CD14-positive monocyte (primary cell): ENCODE data around the gene WFDC1. TPM values are rescaled to one million over a fixed set of nuclear protein-coding genes. Genes with fewer than 3 reads are reported as not detected.

Experiments used
- DNase-seq, 3 donors: peaks; one replicate each; pipeline ENCODE4 v3.0.0-alpha.2; 2011 to 2022
- H2AFZ ChIP-seq: 2 replicates; pipeline ENCODE4 v1.6.0; 2012; ENCODE audit warnings: mild to moderate bottlenecking, low read depth, low read length, inconsistent platforms; ENCODE audit not compliant: insufficient read depth, poor library complexity, severe bottlenecking
- H3K27ac ChIP-seq, 2 donors: 1 replicate in 1 of 2; 2 replicates in 1 of 2; pipeline ENCODE4 v1.5.1; 2012 to 2013; ENCODE audit warnings: low read length in 2 of 2, control low read depth in 1 of 2, inconsistent platforms in 1 of 2, low read depth in 1 of 2, mild to moderate bottlenecking in 1 of 2
- H3K27me3 ChIP-seq, 2 donors: one replicate each; pipeline versions ENCODE4 v1.6.0 to v1.6.1; 2011 to 2013; ENCODE audit warnings: low read length in 2 of 2; ENCODE audit not compliant: control insufficient read depth in 2 of 2, insufficient read depth in 2 of 2
- H3K36me3 ChIP-seq, 2 donors: replicated peaks in 1 of 2; 1 replicate in 1 of 2; 2 replicates in 1 of 2; pipeline versions ENCODE4 v1.5.1 to v1.6.1; 2012 to 2013; ENCODE audit warnings: low read length in 2 of 2, control low read depth in 1 of 2, inconsistent platforms in 1 of 2, mild to moderate bottlenecking in 1 of 2; ENCODE audit not compliant: insufficient read depth in 2 of 2, control insufficient read depth in 1 of 2
- H3K4me1 ChIP-seq, 2 donors: 1 replicate in 1 of 2; 2 replicates in 1 of 2; pipeline versions ENCODE4 v1.5.1 to v1.6.1; 2012 to 2013; ENCODE audit warnings: low read length in 2 of 2, control low read depth in 1 of 2, inconsistent platforms in 1 of 2, mild to moderate bottlenecking in 1 of 2, moderate library complexity in 1 of 2; ENCODE audit not compliant: insufficient read depth in 2 of 2, control insufficient read depth in 1 of 2
- H3K4me2 ChIP-seq: replicated peaks from 2 replicates; pipeline ENCODE3; 2012; ENCODE audit warnings: low read length, moderate library complexity, mild to moderate bottlenecking; ENCODE audit not compliant: poor library complexity, severe bottlenecking; ENCODE audit errors: extremely low read depth
- H3K4me3 ChIP-seq, 3 experiments: fragments of 200-600 bp in 1 of 3; sonication (generic) in 1 of 3; replicated peaks in 1 of 3; 1 replicate in 2 of 3; 2 replicates in 1 of 3; pipeline ENCODE4 v1.5.1; 2011 to 2013; ENCODE audit warnings: low read length in 3 of 3, mild to moderate bottlenecking in 3 of 3, control low read depth in 2 of 3, low read depth in 2 of 3, inconsistent platforms in 1 of 3, moderate library complexity in 1 of 3
- H3K79me2 ChIP-seq: 2 replicates; pipeline ENCODE4 v1.6.0; 2012; ENCODE audit warnings: mild to moderate bottlenecking, control low read depth, inconsistent platforms, low read length, moderate library complexity; ENCODE audit not compliant: insufficient read depth
- H3K9ac ChIP-seq: 2 replicates; pipeline ENCODE4 v1.6.0; 2017; ENCODE audit warnings: low read length, mild to moderate bottlenecking; ENCODE audit not compliant: insufficient read depth, poor library complexity, severe bottlenecking
- H3K9me3 ChIP-seq, 2 donors: replicated peaks in 1 of 2; 1 replicate in 1 of 2; 2 replicates in 1 of 2; pipeline versions ENCODE4 v1.5.1 to v1.6.1; 2012 to 2013; ENCODE audit warnings: low read length in 2 of 2, control low read depth in 1 of 2; ENCODE audit not compliant: control insufficient read depth in 1 of 2, insufficient read depth in 1 of 2
- H4K20me1 ChIP-seq: 2 replicates; pipeline ENCODE4 v1.6.0; 2012; ENCODE audit warnings: mild to moderate bottlenecking, low read length, control low read depth, moderate library complexity; ENCODE audit not compliant: insufficient read depth
- H3K27ac Mint-ChIP-seq, 7 donors: one replicate each; pipeline ENCODE4 v1.8.0; 2020; ENCODE audit warnings: mild to moderate bottlenecking in 7 of 7, mixed read lengths in 7 of 7, moderate library complexity in 6 of 7, inconsistent platforms in 2 of 7
- H3K27me3 Mint-ChIP-seq, 3 donors: one replicate each; pipeline ENCODE4 v1.8.0; 2021 to 2022; ENCODE audit warnings: low read depth in 3 of 3, mild to moderate bottlenecking in 3 of 3, mixed read lengths in 3 of 3, moderate library complexity in 3 of 3, inconsistent platforms in 1 of 3
- H3K36me3 Mint-ChIP-seq, 2 donors: one replicate each; pipeline ENCODE4 v1.8.0; 2020; ENCODE audit warnings: mixed read lengths in 2 of 2, inconsistent platforms in 1 of 2, mild to moderate bottlenecking in 1 of 2
- H3K4me1 Mint-ChIP-seq: one replicate; pipeline ENCODE4 v1.8.0; 2020; ENCODE audit warnings: mild to moderate bottlenecking, mixed read lengths
- H3K4me3 Mint-ChIP-seq, 2 donors: one replicate each; pipeline ENCODE4 v1.8.0; 2020; ENCODE audit warnings: mild to moderate bottlenecking in 2 of 2, mixed read lengths in 2 of 2, moderate library complexity in 1 of 2
- H3K9me3 Mint-ChIP-seq, 7 donors: one replicate each; pipeline ENCODE4 v1.8.0; 2020 to 2022; ENCODE audit warnings: mixed read lengths in 7 of 7, mild to moderate bottlenecking in 6 of 7, moderate library complexity in 6 of 7, inconsistent platforms in 2 of 7
- whole genome bisulfite sequencing: methylation state at CpG from one replicate; pipeline ENCODE4 v1.1.5; 2013; ENCODE audit warnings: missing lambda C conversion rate; ENCODE audit not compliant: insufficient coverage; 5-methylcytosine and 5-hydroxymethylcytosine counted together
- intact Hi-C, 2 donors: fragments of 100-400 bp; cut with micrococcal nuclease; formaldehyde crosslinking; loops; one replicate each; pipeline versions ENCODE4 v1.15.0 to v1.15.1; 2023
- polyA plus RNA-seq, 3 donors: library from polyadenylated mRNA; depleted of rRNA in 1 of 3; unstranded in 2 of 3; stranded (reverse) in 1 of 3; fragments of 300-500 nt in 2 of 3; fragments of >200 nt in 1 of 3; fragmentation: Illumina TruSeq in 2 of 3; gene quantifications; 1 replicate in 2 of 3; 2 replicates in 1 of 3; pipeline ENCODE4 v1.2.3, GENCODE V29; 2012 to 2021
- TF ChIP-seq, protein P1 (sequence below): fragments of 200-600 bp; IDR thresholded peaks from one replicate; pipeline ENCODE4 v1.8.0; 2022; ENCODE audit warnings: antibody characterized with exemption, mild to moderate bottlenecking

Gene WFDC1
- polyA plus RNA-seq, 3 donors = not detected

DNA sequence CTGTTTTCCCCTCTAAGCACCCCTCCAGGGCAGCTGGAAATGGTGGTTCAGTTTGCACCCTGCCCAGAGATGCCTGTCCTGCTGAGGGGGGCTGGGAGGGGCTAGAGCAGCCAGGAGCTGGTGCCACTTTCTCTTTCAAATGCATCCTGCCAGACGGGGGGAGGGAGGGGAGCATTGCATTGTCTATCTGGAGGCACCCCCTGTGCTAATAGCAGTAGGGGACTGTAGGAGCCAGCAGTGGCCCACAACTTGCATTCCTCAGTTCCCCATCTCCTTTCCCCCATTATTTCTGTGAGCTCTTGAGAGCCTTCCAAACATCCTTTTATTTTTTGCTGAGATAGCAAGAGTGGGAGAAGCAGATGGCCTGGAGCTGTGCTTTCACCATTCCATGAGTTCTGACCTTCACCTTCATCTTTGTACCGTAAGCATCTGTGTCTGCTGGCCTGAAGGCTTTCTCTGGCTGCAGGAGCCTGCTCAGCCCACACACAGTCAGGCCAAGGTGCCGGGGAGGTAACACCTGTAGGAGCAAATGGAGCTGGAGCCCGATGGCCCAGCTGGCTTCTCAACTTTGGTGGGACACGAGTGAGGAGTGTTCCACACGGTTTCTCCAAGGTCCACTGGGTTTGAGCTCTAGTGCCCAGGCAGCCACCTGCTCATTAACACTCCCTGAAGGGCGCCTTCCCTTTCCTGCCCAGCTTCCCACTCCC, 5.2 kb downstream of the WFDC1 start:
- intact Hi-C loops = no loop called here

DNA sequence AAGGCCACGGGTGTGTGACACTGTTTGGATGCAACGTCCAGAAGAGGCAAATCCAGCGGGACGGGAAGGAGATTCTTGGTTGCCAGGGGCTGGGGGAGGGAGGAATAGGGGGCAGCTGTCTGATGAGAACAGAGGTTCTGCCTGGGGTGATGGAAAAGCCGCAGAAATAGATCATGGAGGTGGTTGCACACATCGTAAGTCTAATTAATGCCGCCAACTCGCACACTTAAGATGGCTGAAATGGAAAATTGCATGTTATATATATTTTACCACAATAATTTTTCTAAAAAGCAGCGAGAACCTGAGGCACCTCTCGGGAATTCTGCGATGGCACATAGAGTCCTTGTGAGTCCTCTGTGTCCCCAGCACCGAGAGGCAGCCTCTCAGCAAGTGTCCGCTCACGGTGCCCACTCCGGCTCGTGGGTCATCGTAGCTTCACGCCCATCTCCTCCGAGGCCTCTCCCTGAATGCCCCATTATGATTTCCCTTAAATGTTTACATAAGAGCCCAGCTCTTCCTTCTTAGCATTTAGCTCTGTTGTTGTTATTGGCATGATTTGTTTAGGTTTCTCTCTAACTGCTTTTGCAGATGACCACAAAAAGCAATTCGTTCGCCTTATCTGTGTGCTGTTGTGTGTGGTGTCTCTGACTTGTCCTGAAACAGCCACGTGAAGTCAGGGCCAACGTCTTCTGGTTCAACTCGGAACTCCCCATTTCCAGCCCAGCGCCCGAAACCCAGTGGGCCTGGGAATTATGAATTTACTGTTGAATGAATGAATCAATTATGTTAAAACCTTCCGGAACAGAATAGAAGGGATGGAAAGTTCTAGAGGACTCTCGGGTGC, 7.7 kb downstream of the WFDC1 start:
- H2AFZ ChIP-seq = no peak overlapping the region
- TF ChIP-seq, protein P1, sequence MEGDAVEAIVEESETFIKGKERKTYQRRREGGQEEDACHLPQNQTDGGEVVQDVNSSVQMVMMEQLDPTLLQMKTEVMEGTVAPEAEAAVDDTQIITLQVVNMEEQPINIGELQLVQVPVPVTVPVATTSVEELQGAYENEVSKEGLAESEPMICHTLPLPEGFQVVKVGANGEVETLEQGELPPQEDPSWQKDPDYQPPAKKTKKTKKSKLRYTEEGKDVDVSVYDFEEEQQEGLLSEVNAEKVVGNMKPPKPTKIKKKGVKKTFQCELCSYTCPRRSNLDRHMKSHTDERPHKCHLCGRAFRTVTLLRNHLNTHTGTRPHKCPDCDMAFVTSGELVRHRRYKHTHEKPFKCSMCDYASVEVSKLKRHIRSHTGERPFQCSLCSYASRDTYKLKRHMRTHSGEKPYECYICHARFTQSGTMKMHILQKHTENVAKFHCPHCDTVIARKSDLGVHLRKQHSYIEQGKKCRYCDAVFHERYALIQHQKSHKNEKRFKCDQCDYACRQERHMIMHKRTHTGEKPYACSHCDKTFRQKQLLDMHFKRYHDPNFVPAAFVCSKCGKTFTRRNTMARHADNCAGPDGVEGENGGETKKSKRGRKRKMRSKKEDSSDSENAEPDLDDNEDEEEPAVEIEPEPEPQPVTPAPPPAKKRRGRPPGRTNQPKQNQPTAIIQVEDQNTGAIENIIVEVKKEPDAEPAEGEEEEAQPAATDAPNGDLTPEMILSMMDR = no peak
- no peaks in the 10 kb centered on the region for H3K36me3 ChIP-seq
- no peak overlapping the region for H3K9ac ChIP-seq
- no peaks in the 10 kb centered on the region for H4K20me1 ChIP-seq
- no peak overlapping the region for H3K27ac Mint-ChIP-seq
- no peak overlapping the region for H3K4me3 ChIP-seq
- no peak overlapping the region for H3K27ac ChIP-seq
- no peaks in the 10 kb centered on the region for H3K9me3 ChIP-seq
- no peaks in the 10 kb centered on the region for H3K9me3 Mint-ChIP-seq
- H3K4me3 Mint-ChIP-seq = no peak overlapping the region
- no peak for DNase-seq
- H3K27me3 ChIP-seq = no peaks in the 10 kb centered on the region
- H3K4me1 ChIP-seq = no peaks in the 10 kb centered on the region
- 90% methylated on average over 12 of the region's 28 CpGs for WGBS
- H3K36me3 Mint-ChIP-seq = no peaks in the 10 kb centered on the region
- no peak overlapping the region for H3K4me2 ChIP-seq
- intact Hi-C loops = no loop called here
- peaks cover 0 to 3% (median 2%) of the 10 kb centered on the region in 3 donors for H3K27me3 Mint-ChIP-seq
- no peaks in the 10 kb centered on the region for H3K79me2 ChIP-seq
- no peaks in the 10 kb centered on the region for H3K4me1 Mint-ChIP-seq

More for the DNA sequence above, 5.2 kb downstream of the WFDC1 start:
- Histone ChIP-seq H3K27ac (no peak overlapping the region), H3K79me2 (no peaks in the 10 kb centered on the region), H3K4me3 (no peak overlapping the region), H2AFZ (no peak overlapping the region), H3K4me1 (peaks cover 5 to 8% of the 10 kb centered on the region in 2 donors), H3K9me3 (no peaks in the 10 kb centered on the region), H3K9ac (no peak overlapping the region), H4K20me1 (no peaks in the 10 kb centered on the region), H3K4me2 (no peak overlapping the region), H3K27me3 (peaks cover 0 to 10% of the 10 kb centered on the region in 2 donors), H3K36me3 (no peaks in the 10 kb centered on the region)
- WGBS = 86% methylated on average over 6 of the region's 7 CpGs
- no peak overlapping the region for H3K4me3 Mint-ChIP-seq
- no peak overlapping the region for H3K27ac Mint-ChIP-seq
- H3K36me3 Mint-ChIP-seq = no peaks in the 10 kb centered on the region
- peaks cover 7% of the 10 kb centered on the region for H3K4me1 Mint-ChIP-seq
- peaks cover 10 to 15% (median 13%) of the 10 kb centered on the region in 3 donors for H3K27me3 Mint-ChIP-seq
- TF ChIP-seq, protein P1 = no peak
- no peaks in the 10 kb centered on the region for H3K9me3 Mint-ChIP-seq
- DNase-seq = no peak
